Measurements from ENCODE around the gene SIRT1. TPM values are rescaled to one million over a fixed set of nuclear protein-coding genes. Genes with fewer than 3 reads are reported as not detected.

The SIRT1 gene
- total RNA-seq, 1 donor from 2014 or later, result 17.1 TPM

DNA sequence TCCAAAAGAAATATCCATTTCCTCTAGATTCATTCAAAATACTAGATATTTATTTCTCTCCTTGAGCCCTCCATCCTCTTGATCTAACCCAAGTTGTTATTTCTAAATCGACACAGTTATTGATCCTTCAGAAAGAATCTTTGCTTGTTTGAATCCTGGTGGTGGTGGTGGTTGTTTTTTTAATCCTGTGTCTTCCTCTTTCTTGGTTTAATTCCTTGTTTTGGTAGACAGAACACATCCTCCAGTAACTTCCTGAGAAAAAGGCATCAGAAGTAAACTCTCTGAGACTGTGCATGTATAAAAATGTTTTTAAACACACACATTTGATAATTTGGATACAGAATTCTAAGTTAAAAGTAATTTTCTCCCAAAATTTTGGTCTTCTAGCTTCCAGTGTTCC lies 49.9 kb downstream of the SIRT1 start:
- Mint-ChIP-seq H3K36me3 (ENCODE audit: low read depth) (peaks cover 28% of the 10 kb centered on the region), H3K27me3 (ENCODE audit: low read depth) (no peaks in the 10 kb centered on the region), H3K9me3 (ENCODE audit: low read depth) (no peaks in the 10 kb centered on the region), H3K4me3 (ENCODE audit: unreplicated experiment) (no peak overlapping the region), H3K4me1 (ENCODE audit: low read depth) (peaks cover 12% of the 10 kb centered on the region), H3K27ac (ENCODE audit: unreplicated experiment) (no peak overlapping the region)
- TF ChIP-seq, protein P1, sequence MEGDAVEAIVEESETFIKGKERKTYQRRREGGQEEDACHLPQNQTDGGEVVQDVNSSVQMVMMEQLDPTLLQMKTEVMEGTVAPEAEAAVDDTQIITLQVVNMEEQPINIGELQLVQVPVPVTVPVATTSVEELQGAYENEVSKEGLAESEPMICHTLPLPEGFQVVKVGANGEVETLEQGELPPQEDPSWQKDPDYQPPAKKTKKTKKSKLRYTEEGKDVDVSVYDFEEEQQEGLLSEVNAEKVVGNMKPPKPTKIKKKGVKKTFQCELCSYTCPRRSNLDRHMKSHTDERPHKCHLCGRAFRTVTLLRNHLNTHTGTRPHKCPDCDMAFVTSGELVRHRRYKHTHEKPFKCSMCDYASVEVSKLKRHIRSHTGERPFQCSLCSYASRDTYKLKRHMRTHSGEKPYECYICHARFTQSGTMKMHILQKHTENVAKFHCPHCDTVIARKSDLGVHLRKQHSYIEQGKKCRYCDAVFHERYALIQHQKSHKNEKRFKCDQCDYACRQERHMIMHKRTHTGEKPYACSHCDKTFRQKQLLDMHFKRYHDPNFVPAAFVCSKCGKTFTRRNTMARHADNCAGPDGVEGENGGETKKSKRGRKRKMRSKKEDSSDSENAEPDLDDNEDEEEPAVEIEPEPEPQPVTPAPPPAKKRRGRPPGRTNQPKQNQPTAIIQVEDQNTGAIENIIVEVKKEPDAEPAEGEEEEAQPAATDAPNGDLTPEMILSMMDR (IDR thresholded peaks at IDR 0.05), result no peak
- DNase-seq (ENCODE audit: low spot score), result no peak

DNA sequence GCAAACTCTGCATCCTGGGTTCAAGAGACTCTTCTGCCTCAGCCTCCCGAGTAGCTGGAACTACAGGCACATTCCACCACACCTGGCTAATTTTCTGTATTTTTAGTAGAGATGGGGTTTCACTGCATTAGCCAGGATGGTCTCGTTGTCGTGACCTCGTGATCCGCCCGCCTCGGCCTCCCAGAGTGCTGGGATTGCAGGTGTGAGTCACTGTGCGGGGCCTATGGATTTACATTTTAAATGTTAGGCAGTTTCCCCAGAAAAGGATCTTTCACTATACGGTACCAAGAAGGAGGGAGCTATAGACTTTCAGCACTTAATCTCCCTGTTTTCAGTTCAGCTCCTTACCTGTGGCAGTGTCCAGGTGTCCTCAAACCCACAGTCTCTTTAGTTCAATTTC lies 50.8 kb downstream of the SIRT1 start:
- peaks cover 28% of the 10 kb centered on the region for H3K36me3 Mint-ChIP-seq (ENCODE audit: low read depth)
- H3K4me3 Mint-ChIP-seq (ENCODE audit: unreplicated experiment), result no peak overlapping the region
- no peaks in the 10 kb centered on the region for H3K9me3 Mint-ChIP-seq (ENCODE audit: low read depth)
- H3K27ac Mint-ChIP-seq (ENCODE audit: unreplicated experiment), result no peak overlapping the region
- no peak for DNase-seq (ENCODE audit: low spot score)
- H3K4me1 Mint-ChIP-seq (ENCODE audit: low read depth), result peaks cover 12% of the 10 kb centered on the region
- H3K27me3 Mint-ChIP-seq (ENCODE audit: low read depth), result no peaks in the 10 kb centered on the region
- TF ChIP-seq, protein P1 (IDR thresholded peaks at IDR 0.05), result no peak

DNA sequence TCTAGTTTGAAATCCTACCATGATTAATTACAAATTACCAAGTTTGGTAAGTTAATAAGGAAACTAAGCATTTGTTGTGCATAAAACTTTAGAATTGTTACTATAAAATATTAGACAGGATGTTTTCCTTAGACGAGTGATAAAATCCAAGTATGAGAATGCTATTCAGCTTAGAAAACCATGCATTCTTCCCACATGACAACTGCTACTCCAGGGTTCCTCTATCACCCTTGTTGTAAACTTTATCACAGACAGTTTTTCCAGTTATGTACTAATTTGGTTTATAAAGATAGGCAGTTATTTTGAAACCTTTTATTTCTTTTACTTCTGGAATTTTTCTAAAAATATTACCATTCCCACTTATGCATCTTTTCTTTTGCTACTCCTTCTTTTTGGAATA lies 52.0 kb downstream of the SIRT1 start:
- peak overlapping the region; percentile 13 for H3K27ac Mint-ChIP-seq (ENCODE audit: unreplicated experiment)
- no peaks in the 10 kb centered on the region for H3K9me3 Mint-ChIP-seq (ENCODE audit: low read depth)
- H3K4me3 Mint-ChIP-seq (ENCODE audit: unreplicated experiment), result no peak overlapping the region
- H3K4me1 Mint-ChIP-seq (ENCODE audit: low read depth), result peaks cover 12% of the 10 kb centered on the region
- TF ChIP-seq, protein P1 (IDR thresholded peaks at IDR 0.05), result no peak
- H3K36me3 Mint-ChIP-seq (ENCODE audit: low read depth), result peaks cover 28% of the 10 kb centered on the region
- DNase-seq (ENCODE audit: low spot score), result no peak
- no peaks in the 10 kb centered on the region for H3K27me3 Mint-ChIP-seq (ENCODE audit: low read depth)

DNA sequence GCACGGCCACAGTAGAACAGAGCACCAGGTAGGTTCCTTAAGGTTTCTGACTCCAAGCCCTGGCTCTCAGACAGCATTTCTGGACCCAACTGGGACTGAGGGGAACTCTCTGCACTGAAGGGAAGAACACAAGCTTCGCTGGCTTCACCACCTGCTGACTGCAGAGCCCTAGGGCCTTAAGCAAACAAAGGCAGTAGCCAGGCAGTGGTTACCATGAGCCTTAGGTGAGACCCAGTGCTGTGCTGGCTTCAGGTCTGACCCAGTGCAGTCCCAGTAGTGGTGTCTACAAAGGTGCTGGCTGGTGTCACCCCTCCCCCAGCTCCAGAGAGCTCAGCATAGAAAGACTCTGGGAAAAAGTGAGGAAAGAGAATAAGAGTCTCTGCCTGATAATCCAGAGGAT lies 59.5 kb downstream of the SIRT1 start:
- H3K4me3 Mint-ChIP-seq (ENCODE audit: unreplicated experiment), result no peak overlapping the region

DNA sequence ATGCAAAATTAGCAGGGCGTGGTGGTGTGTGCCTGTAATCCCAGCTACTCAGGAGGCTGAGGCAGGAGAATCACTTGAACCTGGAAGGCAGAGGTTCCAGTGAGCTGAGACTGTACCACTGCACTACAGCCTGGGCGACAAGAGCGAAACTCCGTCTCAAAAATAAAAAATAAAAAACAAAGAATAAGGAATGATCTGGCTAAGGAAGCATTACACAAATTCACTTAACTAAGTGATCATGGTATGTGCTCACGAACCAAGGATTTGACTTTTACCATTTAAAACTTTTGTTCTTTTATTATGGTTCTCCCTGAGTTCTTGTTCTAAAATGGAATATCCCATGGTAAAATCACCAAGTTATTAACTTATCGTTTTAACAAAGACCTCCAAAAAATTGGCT lies 71.2 kb downstream of the SIRT1 start:
- Mint-ChIP-seq H3K27me3 (ENCODE audit: low read depth) (no peaks in the 10 kb centered on the region), H3K27ac (ENCODE audit: unreplicated experiment) (no peak overlapping the region), H3K9me3 (ENCODE audit: low read depth) (no peaks in the 10 kb centered on the region), H3K4me3 (ENCODE audit: unreplicated experiment) (no peak overlapping the region), H3K4me1 (ENCODE audit: low read depth) (no peaks in the 10 kb centered on the region), H3K36me3 (ENCODE audit: low read depth) (peaks cover 13% of the 10 kb centered on the region)
- TF ChIP-seq, protein P1 (IDR thresholded peaks at IDR 0.05), result no peak
- no peak for DNase-seq (ENCODE audit: low spot score)

More for the DNA sequence above, 59.5 kb downstream of the SIRT1 start:
- peaks cover 30% of the 10 kb centered on the region for H3K36me3 Mint-ChIP-seq (ENCODE audit: low read depth)
- peaks cover 5% of the 10 kb centered on the region for H3K9me3 Mint-ChIP-seq (ENCODE audit: low read depth)
- H3K27ac Mint-ChIP-seq (ENCODE audit: unreplicated experiment), result no peak overlapping the region
- no peak for DNase-seq (ENCODE audit: low spot score)
- TF ChIP-seq, protein P1 (IDR thresholded peaks at IDR 0.05), result no peak
- no peaks in the 10 kb centered on the region for H3K4me1 Mint-ChIP-seq (ENCODE audit: low read depth)
- H3K27me3 Mint-ChIP-seq (ENCODE audit: low read depth), result no peaks in the 10 kb centered on the region
